HG03378 (cell line): ENCODE data around the gene SHROOM3.
A peak's percentile ranks its signal among the peaks of the same experiment; 100 is the strongest.
"Not testable (repeated sequence)": the region's sequence is repeated elsewhere in the genome, so short reads cannot be mapped to it uniquely, and the experiment has no call there.

Source experiments
- ATAC-seq: cut with Tn5 transposase; IDR thresholded peaks from one replicate; pipeline ENCODE4 v1.9.1; 2021; ENCODE audit warnings: mild to moderate bottlenecking, moderate library complexity; ENCODE audit not compliant: unreplicated experiment

SHROOM3 gene

GRCh38 chr4:76712564-76712963, 277.5 kb downstream of the SHROOM3 start:
- no peak for ATAC-seq

- no peak for ATAC-seq
These were observed 279.2 kb downstream of the SHROOM3 start for GRCh38 chr4:76714226-76714625.

GRCh38 chr4:76716020-76716419, 281.0 kb downstream of the SHROOM3 start:
- ATAC-seq: no peak

- no peak for ATAC-seq
These were observed 281.6 kb downstream of the SHROOM3 start for GRCh38 chr4:76716658-76717057.

DNA sequence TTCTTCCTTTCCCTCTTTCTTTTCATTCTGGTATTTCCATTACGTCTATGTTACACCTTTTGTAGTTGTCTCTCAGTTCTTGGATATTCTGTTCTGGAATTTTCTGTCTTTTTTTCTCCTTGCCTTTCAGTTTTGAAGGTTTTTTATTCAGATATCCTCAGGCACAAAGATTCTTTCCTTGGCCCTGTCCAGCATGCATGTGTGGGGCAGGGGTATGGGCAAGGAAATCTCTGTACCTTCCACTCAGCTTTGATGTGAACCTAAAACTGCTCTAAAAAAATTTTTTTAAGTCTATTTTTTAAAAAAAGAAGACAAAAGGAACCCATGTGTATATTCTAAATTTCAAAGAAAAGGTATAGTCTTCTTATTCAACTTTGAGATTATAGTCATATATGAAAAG, 282.4 kb downstream of the SHROOM3 start:
- no peak for ATAC-seq

GRCh38 chr4:76718021-76718420, 283.0 kb downstream of the SHROOM3 start:
- no peak for ATAC-seq

GRCh38 chr4:76718831-76719230, 283.8 kb downstream of the SHROOM3 start:
- no peak for ATAC-seq

GRCh38 chr4:76720121-76720520, 285.1 kb downstream of the SHROOM3 start:
- no peak for ATAC-seq

- not testable (repeated sequence) for ATAC-seq
These were observed 287.1 kb downstream of the SHROOM3 start for GRCh38 chr4:76722146-76722545.

DNA sequence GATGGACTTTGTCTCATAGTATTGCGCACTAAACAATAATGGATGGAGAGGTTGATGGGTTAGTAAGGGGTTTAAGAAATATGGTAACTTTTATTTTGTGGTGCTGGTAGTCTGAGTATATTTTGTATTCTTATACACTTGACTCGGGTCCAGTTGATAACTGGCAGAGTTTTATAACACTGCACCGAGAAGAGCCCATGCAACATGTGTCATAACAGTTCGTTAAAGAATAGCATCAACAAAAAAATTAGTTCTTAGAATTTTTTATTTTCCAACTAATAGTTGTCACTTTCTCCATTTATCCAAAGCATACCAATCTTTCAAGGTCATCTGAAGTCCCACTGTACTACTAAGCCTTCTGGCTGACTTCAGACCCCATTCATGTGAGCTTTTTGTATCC, 287.8 kb downstream of the SHROOM3 start:
- no peak for ATAC-seq

GRCh38 chr4:76723373-76723772, 288.3 kb downstream of the SHROOM3 start:
- ATAC-seq: no peak

GRCh38 chr4:76723924-76724323, 288.9 kb downstream of the SHROOM3 start:
- ATAC-seq: no peak

GRCh38 chr4:76725039-76725438, 290.0 kb downstream of the SHROOM3 start:
- no peak for ATAC-seq

- ATAC-seq: no peak
These were observed 291.1 kb downstream of the SHROOM3 start for GRCh38 chr4:76726176-76726575.

DNA sequence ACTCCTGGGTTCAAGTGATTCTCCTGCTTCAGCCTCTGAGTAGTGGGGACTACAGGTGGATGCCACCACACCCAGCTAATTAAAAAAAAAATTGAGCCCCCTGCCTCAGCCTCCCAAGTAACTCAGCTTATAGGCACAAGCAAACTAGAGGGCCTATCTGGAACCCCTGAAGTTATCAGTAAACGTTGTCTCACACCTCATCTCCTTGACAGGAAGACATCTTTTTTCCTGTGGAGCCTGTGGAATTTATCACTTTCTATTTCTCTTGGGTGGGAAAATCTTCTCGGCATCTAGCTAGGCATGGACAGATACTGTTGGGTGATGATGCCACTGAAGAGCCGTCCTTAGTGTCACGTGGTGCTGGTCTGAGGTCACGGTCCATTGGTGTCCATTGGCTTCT, 291.6 kb downstream of the SHROOM3 start:
- ATAC-seq: no peak

GRCh38 chr4:76727934-76728333, 292.9 kb downstream of the SHROOM3 start:
- not testable (repeated sequence) for ATAC-seq

- ATAC-seq: peak; percentile 79
These were observed 294.4 kb downstream of the SHROOM3 start for GRCh38 chr4:76729460-76729859.

DNA sequence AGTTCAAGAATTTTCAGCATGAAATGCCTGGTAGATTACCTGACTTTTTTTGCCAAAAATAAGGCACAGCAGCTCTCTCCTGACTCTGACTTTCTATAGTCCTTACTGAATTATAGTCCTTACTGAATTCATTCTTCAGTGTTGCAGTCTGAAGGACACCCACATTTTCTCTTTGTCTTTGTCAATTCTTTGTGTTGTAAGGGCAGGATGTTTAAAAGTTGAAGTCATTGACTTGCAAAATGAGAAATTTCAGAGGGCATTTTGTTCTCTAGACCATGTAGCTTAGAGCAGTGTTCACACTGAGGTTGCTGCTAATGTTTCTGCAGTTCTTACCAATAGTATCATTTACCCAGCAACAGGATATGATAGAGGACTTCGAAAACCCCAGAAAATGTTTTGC, 295.0 kb downstream of the SHROOM3 start:
- no peak for ATAC-seq

DNA sequence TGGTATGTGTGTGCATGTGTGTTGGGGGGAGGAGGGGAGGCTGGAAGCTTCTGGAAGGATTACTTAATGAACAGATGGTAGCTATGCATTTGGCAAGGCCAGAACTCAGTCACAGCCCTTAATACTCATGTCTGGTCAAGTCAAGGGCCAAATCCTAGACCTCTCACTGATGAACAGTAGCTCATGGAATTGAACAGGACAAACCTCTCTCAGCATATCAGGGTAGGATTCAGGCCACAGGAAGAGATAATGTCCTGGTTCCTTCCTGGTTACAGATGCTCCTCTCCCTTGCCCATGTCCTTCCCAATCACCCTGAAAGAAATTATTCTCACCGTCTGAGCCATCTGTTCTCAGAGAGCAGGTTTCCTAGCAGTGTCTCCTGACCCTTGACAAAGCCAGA, 297.2 kb downstream of the SHROOM3 start:
- ATAC-seq: no peak

DNA sequence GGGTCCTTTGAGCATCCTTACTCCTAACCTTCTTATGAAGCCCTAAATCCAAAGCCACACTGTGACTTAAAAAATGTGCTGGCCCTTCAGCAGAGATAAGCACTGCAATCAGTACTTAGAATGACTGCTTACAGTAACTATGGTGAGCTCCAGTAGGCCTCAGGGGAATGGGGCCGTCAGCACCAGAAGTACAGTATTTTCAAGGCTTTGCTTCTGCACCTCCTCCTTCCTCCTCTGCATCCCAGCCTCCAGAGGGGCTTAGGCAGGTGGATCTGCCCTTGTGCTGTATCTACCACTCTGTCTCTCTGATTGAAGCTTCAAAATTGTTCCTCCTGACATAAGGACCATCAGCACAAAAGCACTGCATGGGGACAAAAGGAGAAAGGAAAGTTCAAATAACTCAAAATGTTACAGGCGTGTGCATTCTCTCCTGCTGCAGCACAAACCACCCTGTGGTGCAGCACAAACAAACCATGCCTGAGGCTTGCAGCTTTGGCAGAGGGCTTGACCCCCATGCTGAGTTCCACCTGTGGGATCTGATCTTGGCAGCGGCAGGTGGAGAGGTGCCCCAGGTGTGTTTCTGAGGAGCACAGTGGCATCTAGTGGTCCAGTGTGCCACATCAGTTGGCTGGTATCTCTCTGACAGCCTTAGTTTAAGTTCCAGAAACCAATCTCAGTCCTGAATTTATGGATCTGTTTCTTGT, 298.2 kb downstream of the SHROOM3 start:
- ATAC-seq: no peak

GRCh38 chr4:76736414-76736813, 301.4 kb downstream of the SHROOM3 start:
- ATAC-seq: no peak

GRCh38 chr4:76737180-76737579, 302.2 kb downstream of the SHROOM3 start:
- no peak for ATAC-seq

- ATAC-seq: no peak
These were observed 302.7 kb downstream of the SHROOM3 start for GRCh38 chr4:76737771-76738085.
